Gastroesophageal sphincter (tissue), 4 donors: ENCODE results near the gene UGT1A5. TPM values are rescaled to one million over a fixed set of nuclear protein-coding genes. Genes with fewer than 3 reads are reported as not detected.
"Not testable (repeated sequence)": the region's sequence is repeated elsewhere in the genome, so short reads cannot be mapped to it uniquely, and the experiment has no call there.

Experiments
- ATAC-seq: fragments of 150-250 bp; one replicate; pipeline ENCODE4 v1.9.1; 2016; ENCODE audit warnings: mild to moderate bottlenecking, moderate library complexity
- H3K27ac ChIP-seq, 4 donors: fragments of 200-600 bp; sonication (generic) in 3 of 4; 1 replicate in 3 of 4; 2 replicates in 1 of 4; pipeline ENCODE4 v1.5.1; 2016 to 2019
- H3K27me3 ChIP-seq: fragments of 200-600 bp; sonication (generic); one replicate; pipeline ENCODE4 v1.5.1; 2019
- H3K36me3 ChIP-seq, 2 donors: fragments of 200-600 bp; sonication (generic); one replicate each; pipeline ENCODE4 v1.5.1; 2019; ENCODE audit warnings: control low read depth in 1 of 2
- H3K4me1 ChIP-seq, 3 donors: fragments of 200-600 bp; sonication (generic); 1 replicate in 2 of 3; 2 replicates in 1 of 3; pipeline ENCODE4 v1.5.1; 2016 to 2019; ENCODE audit warnings: control low read depth in 2 of 3
- H3K4me3 ChIP-seq, 2 donors: fragments of 200-600 bp; sonication (generic); one replicate each; pipeline ENCODE4 v1.5.1; 2019; ENCODE audit warnings: mild to moderate bottlenecking in 1 of 2, moderate library complexity in 1 of 2
- H3K9me3 ChIP-seq, 3 donors: fragments of 200-600 bp; sonication (generic); one replicate each; pipeline ENCODE4 v1.5.1; 2017 to 2019; ENCODE audit warnings: control low read depth in 2 of 3
- EP300 ChIP-seq: sonication (generic); formaldehyde crosslinking; IDR thresholded peaks from one replicate; pipeline ENCODE4 v1.6.1; 2017; ENCODE audit warnings: antibody characterized with exemption, mild to moderate bottlenecking
- POLR2A ChIP-seq, 2 donors: fragments of 450-650 bp; IDR thresholded peaks; one replicate each; pipeline ENCODE4 v1.6.1; 2017; ENCODE audit warnings: antibody characterized with exemption in 2 of 2, mild to moderate bottlenecking in 2 of 2, moderate library complexity in 1 of 2
- POLR2AphosphoS5 ChIP-seq: sonication (generic); formaldehyde crosslinking; IDR thresholded peaks from one replicate; pipeline ENCODE4 v1.6.1; 2017; ENCODE audit warnings: antibody characterized with exemption
- WGBS, 2 donors: methylation state at CpG; one replicate each; pipeline ENCODE4 v1.1.5; 2018; ENCODE audit warnings: low coverage in 1 of 2; 5-methylcytosine and 5-hydroxymethylcytosine counted together
- total RNA-seq, 4 donors: library from RNA; depleted of rRNA; stranded (reverse); fragments of >200 nt; gene quantifications; one replicate each; pipeline ENCODE4 v1.1.0, GENCODE V29; 2016
- TF ChIP-seq, protein P1 (sequence below), 4 experiments: fragments of 200-600 bp in 2 of 4; fragments of 450-650 bp in 2 of 4; sonication (generic) in 1 of 4; IDR thresholded peaks; one replicate each; pipeline ENCODE4 v1.5.1; 2017 to 2019; ENCODE audit warnings: antibody characterized with exemption in 4 of 4, mild to moderate bottlenecking in 2 of 4, moderate library complexity in 2 of 4

The UGT1A5 gene
- total RNA-seq, 4 donors from 2014 or later: not detected

DNA sequence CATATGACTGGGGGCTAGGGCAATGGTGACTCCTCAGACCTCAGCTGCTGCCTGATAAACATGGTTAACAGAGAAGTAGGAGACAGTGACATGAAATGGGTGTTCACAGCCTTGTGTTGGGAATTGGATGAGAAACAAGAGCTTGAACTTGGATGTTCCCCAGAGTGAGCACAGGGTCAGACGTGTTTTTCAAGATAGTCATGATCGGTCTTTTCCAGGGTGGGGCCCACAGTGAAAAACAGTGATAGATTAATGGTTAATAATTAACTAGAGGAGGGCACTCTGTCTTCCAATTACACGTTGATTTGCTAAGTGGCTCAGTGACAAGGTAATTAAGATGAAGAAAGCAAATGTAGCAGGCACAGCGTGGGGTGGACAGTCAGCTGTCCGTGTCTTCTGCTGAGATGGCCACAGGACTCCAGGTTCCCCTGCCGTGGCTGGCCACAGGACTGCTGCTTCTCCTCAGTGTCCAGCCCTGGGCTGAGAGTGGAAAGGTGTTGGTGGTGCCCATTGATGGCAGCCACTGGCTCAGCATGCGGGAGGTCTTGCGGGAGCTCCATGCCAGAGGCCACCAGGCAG is 16.1 kb downstream of the UGT1A5 start, which contains the start of gene UGT1A3:
Gene UGT1A3 (plus strand): TSS at position 320 of the 579 bp plus-strand sequence. CDS start 85 bp downstream, at position 405.
- 71 to 78% methylated on average over 3 to 5 of the region's 8 CpGs for WGBS, 2 donors
- ATAC-seq: no peak

DNA sequence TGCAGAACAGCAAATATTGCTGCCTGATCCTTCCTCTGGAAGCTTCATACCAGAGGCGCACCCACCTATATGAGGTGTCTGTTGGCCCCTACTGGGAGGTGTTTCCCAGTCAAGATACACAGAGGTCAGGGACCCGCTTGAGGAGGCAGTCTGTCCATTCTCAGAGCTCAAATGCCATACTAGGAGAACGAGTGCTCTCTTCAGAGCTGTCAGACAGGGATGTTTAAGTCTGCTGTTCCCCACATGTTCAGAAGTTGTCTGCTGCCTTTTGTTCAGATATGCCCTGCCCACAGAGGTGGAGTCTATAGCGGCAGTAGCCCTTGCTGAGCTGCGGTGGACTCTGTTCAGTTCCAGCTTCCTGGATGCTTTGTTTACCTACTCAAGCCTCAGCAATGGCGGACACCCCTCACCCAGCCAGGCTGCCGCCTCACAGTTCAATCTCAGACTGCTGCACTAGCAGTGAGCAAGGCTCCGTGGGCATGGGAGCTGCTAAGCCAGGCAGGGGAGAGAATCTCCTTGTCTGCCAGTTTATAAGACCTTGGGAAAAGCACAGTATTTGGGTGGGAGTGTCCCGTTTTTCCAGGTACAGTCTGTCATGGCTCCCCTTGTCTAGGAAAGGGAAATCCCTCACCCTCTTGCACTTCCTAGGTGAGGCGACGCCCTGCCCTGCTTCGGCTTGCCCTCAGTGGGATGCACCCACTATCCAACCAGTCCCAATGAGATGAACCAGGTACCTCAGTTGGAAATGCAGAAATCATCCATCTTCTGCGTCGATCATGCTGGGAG is 24.4 kb downstream of the UGT1A5 start:
- WGBS, 2 donors: 78% methylated on average over 9 of the region's 14 CpGs; no CpG with 5 or more reads in 1 of the 2 donors
- H3K4me3 ChIP-seq, H3K4me1 ChIP-seq, H3K27ac ChIP-seq, ATAC-seq, H3K9me3 ChIP-seq, H3K36me3 ChIP-seq: not testable (repeated sequence)
- H3K27me3 ChIP-seq: peaks cover 16% of the 10 kb centered on the region

More for the DNA sequence above, 16.1 kb downstream of the UGT1A5 start, which contains the start of gene UGT1A3:
- no peaks in the 10 kb centered on the region for H3K9me3 ChIP-seq
- H3K27me3 ChIP-seq: peaks cover 11% of the 10 kb centered on the region
- H3K27ac ChIP-seq: no peak within 1 kb of the TSS
- no peak within 1 kb of the TSS for H3K4me3 ChIP-seq
- no peaks in the 10 kb centered on the region for H3K4me1 ChIP-seq
- TF ChIP-seq POLR2A (IDR thresholded peaks at IDR 0.05) (no peak), EP300 (no peak), POLR2AphosphoS5 (no peak)
- TF ChIP-seq, protein P1, sequence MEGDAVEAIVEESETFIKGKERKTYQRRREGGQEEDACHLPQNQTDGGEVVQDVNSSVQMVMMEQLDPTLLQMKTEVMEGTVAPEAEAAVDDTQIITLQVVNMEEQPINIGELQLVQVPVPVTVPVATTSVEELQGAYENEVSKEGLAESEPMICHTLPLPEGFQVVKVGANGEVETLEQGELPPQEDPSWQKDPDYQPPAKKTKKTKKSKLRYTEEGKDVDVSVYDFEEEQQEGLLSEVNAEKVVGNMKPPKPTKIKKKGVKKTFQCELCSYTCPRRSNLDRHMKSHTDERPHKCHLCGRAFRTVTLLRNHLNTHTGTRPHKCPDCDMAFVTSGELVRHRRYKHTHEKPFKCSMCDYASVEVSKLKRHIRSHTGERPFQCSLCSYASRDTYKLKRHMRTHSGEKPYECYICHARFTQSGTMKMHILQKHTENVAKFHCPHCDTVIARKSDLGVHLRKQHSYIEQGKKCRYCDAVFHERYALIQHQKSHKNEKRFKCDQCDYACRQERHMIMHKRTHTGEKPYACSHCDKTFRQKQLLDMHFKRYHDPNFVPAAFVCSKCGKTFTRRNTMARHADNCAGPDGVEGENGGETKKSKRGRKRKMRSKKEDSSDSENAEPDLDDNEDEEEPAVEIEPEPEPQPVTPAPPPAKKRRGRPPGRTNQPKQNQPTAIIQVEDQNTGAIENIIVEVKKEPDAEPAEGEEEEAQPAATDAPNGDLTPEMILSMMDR (IDR thresholded peaks at IDR 0.05): no peak
- H3K36me3 ChIP-seq: no peaks in the 10 kb centered on the region

DNA sequence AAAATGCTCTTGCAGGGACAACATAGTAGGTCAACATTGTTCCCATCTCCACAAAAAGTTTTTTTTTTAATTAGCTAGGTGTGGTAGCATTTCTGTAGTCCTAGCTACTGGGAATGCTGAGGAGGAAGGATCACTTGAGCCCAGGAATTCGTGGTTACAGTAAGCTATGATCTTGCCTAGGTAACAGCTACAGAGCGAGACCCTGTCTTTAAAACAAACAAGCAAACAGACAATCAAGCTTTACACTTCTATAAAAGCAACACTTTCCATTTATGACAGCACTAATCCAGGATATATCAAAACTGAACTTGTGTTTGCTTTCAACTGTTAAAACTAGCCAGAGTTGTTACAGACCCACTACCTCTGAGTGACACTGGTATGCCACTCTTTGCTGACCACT is 28.2 kb downstream of the UGT1A5 start:
- H3K36me3 ChIP-seq: no peaks in the 10 kb centered on the region
- WGBS, 2 donors: 50 to 64% methylated on average over 1 to 2 of the region's 2 CpGs
- TF ChIP-seq EP300: no peak
- TF ChIP-seq, protein P1 (IDR thresholded peaks at IDR 0.05): no peak
- no peak for TF ChIP-seq POLR2A (IDR thresholded peaks at IDR 0.05)
- no peak for TF ChIP-seq POLR2AphosphoS5
- H3K27me3 ChIP-seq: peaks cover 18% of the 10 kb centered on the region
- H3K4me3 ChIP-seq: no peak overlapping the region
- H3K27ac ChIP-seq: no peak overlapping the region
- ATAC-seq: no peak
- H3K4me1 ChIP-seq: no peaks in the 10 kb centered on the region
- no peaks in the 10 kb centered on the region for H3K9me3 ChIP-seq

DNA sequence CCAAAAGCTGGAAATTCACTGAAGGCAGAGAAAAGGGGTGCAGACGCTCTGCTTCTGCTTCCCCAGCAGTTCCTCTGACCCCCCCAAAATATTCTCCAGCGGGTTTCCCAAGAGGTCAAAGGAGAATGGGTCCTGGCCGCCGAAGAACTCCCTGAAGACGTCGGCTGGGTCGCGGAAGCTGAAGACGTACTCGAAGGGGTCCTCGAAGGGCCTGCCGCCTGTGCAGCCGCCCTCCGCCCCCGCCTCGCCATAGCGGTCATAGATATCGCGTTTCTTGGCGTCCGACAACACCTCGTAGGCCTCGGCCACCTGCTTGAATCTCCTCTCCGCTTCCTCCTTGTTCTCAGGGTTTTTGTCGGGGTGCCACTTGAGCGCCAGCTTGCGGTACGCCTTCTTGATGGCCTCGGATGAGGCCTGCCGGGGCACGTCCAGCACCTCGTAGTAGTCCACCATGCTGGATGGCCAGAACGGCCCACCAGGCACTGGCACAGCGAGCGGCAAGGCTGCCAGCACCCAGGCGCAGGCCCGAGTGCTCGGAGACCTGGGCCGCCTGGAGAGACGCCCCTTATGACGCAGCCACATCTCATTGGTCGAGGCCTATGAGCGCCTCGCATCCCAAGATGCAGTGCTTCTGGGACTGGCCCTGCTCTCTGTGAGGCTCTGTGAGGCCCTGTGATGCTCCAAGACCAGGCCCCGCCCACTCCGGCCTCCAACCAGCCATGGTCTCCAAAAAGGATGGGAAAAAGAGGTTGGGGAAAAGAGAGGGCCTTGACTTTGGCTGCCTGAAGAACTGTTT is 31.0 kb downstream of the UGT1A5 start:
- no peak overlapping the region for H3K4me3 ChIP-seq
- 90% methylated on average over 24 of the region's 46 CpGs; no CpG with 5 or more reads in 1 of the 2 donors for WGBS, 2 donors
- H3K4me1 ChIP-seq: no peaks in the 10 kb centered on the region
- no peak overlapping the region for H3K27ac ChIP-seq
- H3K27me3 ChIP-seq: peaks cover 3% of the 10 kb centered on the region
- TF ChIP-seq EP300 (no peak), POLR2AphosphoS5 (no peak), POLR2A (IDR thresholded peaks at IDR 0.05) (no peak)
- TF ChIP-seq, protein P1 (IDR thresholded peaks at IDR 0.05): no peak
- ATAC-seq: no peak
- H3K9me3 ChIP-seq: no peaks in the 10 kb centered on the region
- no peaks in the 10 kb centered on the region for H3K36me3 ChIP-seq

DNA sequence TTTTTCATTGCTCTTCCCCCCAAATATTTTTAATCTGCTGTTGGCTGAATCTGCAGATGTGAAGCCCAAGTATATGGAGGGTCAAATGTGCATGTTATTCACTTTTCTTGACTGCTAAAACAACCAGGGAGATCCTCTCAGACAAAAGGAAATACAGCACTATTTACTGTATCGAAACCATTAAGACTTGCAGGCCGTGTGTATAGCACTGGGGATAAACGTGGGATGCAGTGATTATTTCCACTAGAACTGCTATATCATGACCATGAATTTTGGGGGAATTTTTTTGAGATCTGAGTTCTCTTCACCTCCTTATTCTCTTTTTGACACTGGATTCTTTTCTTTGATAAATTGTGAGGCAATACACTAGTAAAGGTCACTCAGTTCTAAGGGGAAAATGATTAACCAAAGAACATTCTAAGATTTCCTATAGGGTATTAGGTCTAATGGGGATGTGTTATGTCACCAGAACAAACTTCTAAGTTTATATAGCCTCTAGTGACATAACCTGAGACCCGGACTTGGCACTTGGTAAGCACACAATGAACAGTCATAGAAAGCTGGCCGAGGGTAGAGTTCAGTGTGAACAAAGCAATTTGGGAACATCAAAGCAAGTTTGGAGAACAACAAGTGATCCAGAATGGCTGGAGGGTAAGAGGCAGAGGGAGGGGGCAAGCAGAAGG is 32.5 kb downstream of the UGT1A5 start:
- no peaks in the 10 kb centered on the region for H3K9me3 ChIP-seq
- no peak for ATAC-seq
- H3K4me3 ChIP-seq: no peak overlapping the region
- TF ChIP-seq POLR2A (IDR thresholded peaks at IDR 0.05) (no peak), EP300 (no peak), POLR2AphosphoS5 (no peak)
- TF ChIP-seq, protein P1 (IDR thresholded peaks at IDR 0.05): no peak
- H3K36me3 ChIP-seq: no peaks in the 10 kb centered on the region
- 33 to 53% methylated on average over 1 to 5 of the region's 5 CpGs for WGBS, 2 donors
- peaks cover 3% of the 10 kb centered on the region for H3K27me3 ChIP-seq
- no peak overlapping the region for H3K27ac ChIP-seq
- H3K4me1 ChIP-seq: no peaks in the 10 kb centered on the region

DNA sequence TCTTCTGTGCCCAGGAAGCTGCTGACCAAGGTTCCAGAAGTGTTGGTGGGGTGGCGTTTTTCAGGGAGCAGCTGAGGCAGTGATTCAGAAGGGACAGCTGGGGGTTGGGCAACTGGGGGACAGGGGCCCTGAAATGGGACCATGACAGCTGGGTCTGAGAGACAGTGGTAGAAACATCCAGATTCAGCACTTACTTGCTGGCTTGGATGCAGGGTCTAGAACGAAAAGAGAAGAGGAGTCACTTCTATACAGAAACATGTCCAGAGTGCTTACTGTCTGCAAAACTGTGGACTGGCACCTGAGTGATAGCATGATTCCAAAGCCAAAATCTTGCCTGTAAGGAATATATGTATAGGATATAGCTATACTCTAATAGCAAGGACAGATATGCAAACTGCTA is 33.1 kb downstream of the UGT1A5 start:
- not testable (repeated sequence) for H3K4me1 ChIP-seq, H3K27ac ChIP-seq, H3K36me3 ChIP-seq, ATAC-seq, H3K9me3 ChIP-seq, H3K4me3 ChIP-seq, H3K27me3 ChIP-seq
- whole genome bisulfite sequencing, 2 donors: 63 to 100% methylated on average over 1 to 2 of the region's 2 CpGs
